Endothelial cell (in vitro differentiated cells): ENCODE measurements around the gene TP63. TPM values are rescaled to one million over a fixed set of nuclear protein-coding genes. Genes with fewer than 3 reads are reported as not detected.

Experiments
- DNase-seq: peaks from one replicate; pipeline ENCODE4 v3.0.0; 2021; ENCODE audit warnings: low spot score
- H3K27ac Mint-ChIP-seq: one replicate; pipeline ENCODE4 v1.8.0; 2021; ENCODE audit warnings: mixed read lengths, inconsistent platforms; ENCODE audit not compliant: unreplicated experiment
- H3K27me3 Mint-ChIP-seq: one replicate; pipeline ENCODE4 v1.8.0; 2021; ENCODE audit warnings: mild to moderate bottlenecking, moderate library complexity, mixed read lengths, inconsistent platforms; ENCODE audit not compliant: unreplicated experiment
- H3K36me3 Mint-ChIP-seq: one replicate; pipeline ENCODE4 v1.8.0; 2021; ENCODE audit warnings: mild to moderate bottlenecking, low read depth, mixed read lengths, inconsistent platforms; ENCODE audit not compliant: unreplicated experiment
- H3K4me1 Mint-ChIP-seq: one replicate; pipeline ENCODE4 v1.8.0; 2021; ENCODE audit warnings: mild to moderate bottlenecking, mixed read lengths, inconsistent platforms; ENCODE audit not compliant: unreplicated experiment
- H3K4me3 Mint-ChIP-seq: one replicate; pipeline ENCODE4 v1.8.0; 2021; ENCODE audit warnings: mild to moderate bottlenecking, mixed read lengths, inconsistent platforms; ENCODE audit not compliant: unreplicated experiment
- H3K9me3 Mint-ChIP-seq: one replicate; pipeline ENCODE4 v1.8.0; 2021; ENCODE audit warnings: mixed read lengths, inconsistent platforms; ENCODE audit not compliant: unreplicated experiment
- CTCF ChIP-seq: fragments of 200-600 bp; sonication (generic); IDR thresholded peaks from one replicate; pipeline ENCODE4 v1.5.0; 2021; ENCODE audit warnings: antibody characterized with exemption; ENCODE audit not compliant: unreplicated experiment
- total RNA-seq: library from RNA; stranded (reverse); fragmentation: NEBNext Ultra II Directional; extraction: Animal tissue kit (Norgen Biotek cat#: 25700); gene quantifications from one replicate; pipeline ENCODE4 v1.2.1, GENCODE V29; 2021; ENCODE audit not compliant: unreplicated experiment

Gene TP63
- total RNA-seq, 1 donor from 2014 or later, result 1.0 TPM

- H3K4me1 Mint-ChIP-seq, result no peaks in the 10 kb centered on the region
- H3K4me3 Mint-ChIP-seq, result no peak overlapping the region
- H3K9me3 Mint-ChIP-seq, result no peaks in the 10 kb centered on the region
- H3K27me3 Mint-ChIP-seq, result no peaks in the 10 kb centered on the region
- H3K27ac Mint-ChIP-seq, result no peak overlapping the region
- no peak for TF ChIP-seq CTCF
- no peak for DNase-seq
- H3K36me3 Mint-ChIP-seq, result no peaks in the 10 kb centered on the region
Observed at GRCh38 chr3:189638276-189639031, 7.3 kb downstream of the TP63 start.

- no peaks in the 10 kb centered on the region for H3K4me1 Mint-ChIP-seq
- H3K4me3 Mint-ChIP-seq, result no peak overlapping the region
- no peaks in the 10 kb centered on the region for H3K36me3 Mint-ChIP-seq
- TF ChIP-seq CTCF, result no peak
- no peaks in the 10 kb centered on the region for H3K27me3 Mint-ChIP-seq
- no peaks in the 10 kb centered on the region for H3K9me3 Mint-ChIP-seq
- H3K27ac Mint-ChIP-seq, result no peak overlapping the region
- no peak for DNase-seq
Observed at GRCh38 chr3:189641776-189642175, 10.6 kb downstream of the TP63 start.

- DNase-seq, result no peak
- no peaks in the 10 kb centered on the region for H3K9me3 Mint-ChIP-seq
- no peak overlapping the region for H3K4me3 Mint-ChIP-seq
- H3K36me3 Mint-ChIP-seq, result no peaks in the 10 kb centered on the region
- TF ChIP-seq CTCF, result no peak
- peaks cover 3% of the 10 kb centered on the region for H3K4me1 Mint-ChIP-seq
- H3K27ac Mint-ChIP-seq, result no peak overlapping the region
- H3K27me3 Mint-ChIP-seq, result peaks cover 4% of the 10 kb centered on the region
Observed at GRCh38 chr3:189646853-189647542, 15.8 kb downstream of the TP63 start.

GRCh38 chr3:189652042-189652441, 20.9 kb downstream of the TP63 start:
- peak; percentile 19 for DNase-seq
- no peak overlapping the region for H3K27ac Mint-ChIP-seq
- no peaks in the 10 kb centered on the region for H3K9me3 Mint-ChIP-seq
- peaks cover 3% of the 10 kb centered on the region for H3K4me1 Mint-ChIP-seq
- H3K4me3 Mint-ChIP-seq, result no peak overlapping the region
- H3K36me3 Mint-ChIP-seq, result peaks cover 4% of the 10 kb centered on the region
- peaks cover 4% of the 10 kb centered on the region for H3K27me3 Mint-ChIP-seq
- peak; percentile 40 for TF ChIP-seq CTCF

- no peak for DNase-seq
- H3K4me1 Mint-ChIP-seq, result peaks cover 3% of the 10 kb centered on the region
- TF ChIP-seq CTCF, result no peak
- no peaks in the 10 kb centered on the region for H3K9me3 Mint-ChIP-seq
- no peak overlapping the region for H3K27ac Mint-ChIP-seq
- H3K36me3 Mint-ChIP-seq, result peaks cover 4% of the 10 kb centered on the region
- H3K4me3 Mint-ChIP-seq, result no peak overlapping the region
- H3K27me3 Mint-ChIP-seq, result peaks cover 3% of the 10 kb centered on the region
Observed at GRCh38 chr3:189655617-189656016, 24.4 kb downstream of the TP63 start.
